ENCODE results near the gene RIIAD1. TPM values are rescaled to one million over a fixed set of nuclear protein-coding genes. Genes with fewer than 3 reads are reported as not detected.

Gene RIIAD1
- total and polyA plus RNA-seq, 2 experiments from 2014 or later = 1.2 TPM; not detected in 1

DNA sequence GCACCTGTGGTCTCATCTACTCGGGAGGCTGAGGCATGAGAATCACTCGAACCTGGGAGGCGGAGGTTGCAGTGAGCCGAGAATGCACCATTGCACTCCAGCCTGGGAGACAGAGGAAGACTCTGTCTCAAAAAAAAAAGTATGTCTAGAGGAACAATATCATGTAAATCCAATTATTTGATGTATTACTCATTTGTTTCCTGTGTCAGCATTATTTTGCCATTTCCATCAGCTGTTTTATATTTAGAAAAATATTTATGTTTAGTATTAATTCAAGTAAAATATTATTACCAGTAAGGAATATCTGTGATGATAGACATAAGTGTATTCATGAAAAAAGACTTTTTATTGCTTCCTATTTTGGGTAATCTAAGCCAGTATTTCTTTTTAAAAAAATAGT, 56.0 kb downstream of the RIIAD1 start:
- TF ChIP-seq EZH2 (IDR thresholded peaks at IDR 0.05; ENCODE audit: insufficient read depth, poor library complexity, severe bottlenecking) (no peak), EZH2phosphoT487 (IDR thresholded peaks at IDR 0.05; ENCODE audit: insufficient read depth, low read depth) (no peak)
- H3K9me3 ChIP-seq (ENCODE audit: low read depth) = no peaks in the 10 kb centered on the region
- no peaks in the 10 kb centered on the region for H4K20me1 ChIP-seq (ENCODE audit: insufficient read depth)
- H3K9ac ChIP-seq = no peak overlapping the region
- H3K27me3 ChIP-seq (replicated peaks; ENCODE audit: insufficient read depth) = no peaks in the 10 kb centered on the region
- no peak overlapping the region for H3K4me2 ChIP-seq (ENCODE audit: unreplicated experiment)
- WGBS, 2 experiments (ENCODE audit: low coverage in 1 of 2, low lambda C conversion rate in 2 of 2, missing lambda C conversion rate in 2 of 2) = 84 to 87% methylated on average over 4 of the region's 4 CpGs
- no peak overlapping the region for H3K27ac ChIP-seq
- in situ Hi-C loops (cut with MboI) = no loop called here
- DNase-seq = no peak
- H3K4me3 ChIP-seq = no peak overlapping the region
- H3K4me1 ChIP-seq (ENCODE audit: insufficient read depth) = no peaks in the 10 kb centered on the region
- H3K9me2 ChIP-seq (ENCODE audit: insufficient read depth) = no peaks in the 10 kb centered on the region; the same call in 1 of the 2 replicates
- no peaks in the 10 kb centered on the region for H3K36me3 ChIP-seq (ENCODE audit: low read depth)
- no peak overlapping the region for H2AFZ ChIP-seq
- no peaks in the 10 kb centered on the region for H3K79me2 ChIP-seq (ENCODE audit: insufficient read depth)
- no peaks in the 10 kb centered on the region for H3F3A ChIP-seq (ENCODE audit: insufficient read depth)

Small RNAs within 50 kb of the gene (small RNA-seq; reads per million reads assigned to genes)
- gene RNU6-662P (ENCODE audit: low read depth, low replicate concordance) = not detected

Other genes with a start within 250 kb of the RIIAD1 start
- gene CGN, start 210.1 kb upstream of the RIIAD1 start, total RNA-seq (2014; rRNA removed; shearing (Covaris generic)) = not detected in 2 replicates
- 0.06 TPM in 1 of 2 replicates, not detected in the other for gene CGN, start 210.1 kb upstream of the RIIAD1 start, polyA plus RNA-seq (2016; fragmentation: Nextera tagmentation; extraction: Ambion mirVana)
- gene TUFT1, start 181.2 kb upstream of the RIIAD1 start, total RNA-seq (2014; rRNA removed; shearing (Covaris generic)) = 11.5 and 20.3 TPM in 2 replicates
- 19.2 and 20.5 TPM in 2 replicates for gene TUFT1, start 181.2 kb upstream of the RIIAD1 start, polyA plus RNA-seq (2016; fragmentation: Nextera tagmentation; extraction: Ambion mirVana)
- 12.0 and 14.8 TPM in 2 replicates for gene SNX27, start 109.5 kb upstream of the RIIAD1 start, total RNA-seq (2014; rRNA removed; shearing (Covaris generic))
- 17.9 and 18.0 TPM in 2 replicates for gene SNX27, start 109.5 kb upstream of the RIIAD1 start, polyA plus RNA-seq (2016; fragmentation: Nextera tagmentation; extraction: Ambion mirVana)
- gene CELF3, start 4.7 kb upstream of the RIIAD1 start, total RNA-seq (2014; rRNA removed; shearing (Covaris generic)) = not detected in 2 replicates
- not detected in 2 replicates for gene CELF3, start 4.7 kb upstream of the RIIAD1 start, polyA plus RNA-seq (2016; fragmentation: Nextera tagmentation; extraction: Ambion mirVana)
- 62.1 and 70.2 TPM in 2 replicates for gene MRPL9, start 42.0 kb downstream of the RIIAD1 start, total RNA-seq (2014; rRNA removed; shearing (Covaris generic))
- gene MRPL9, start 42.0 kb downstream of the RIIAD1 start, polyA plus RNA-seq (2016; fragmentation: Nextera tagmentation; extraction: Ambion mirVana) = 71.7 and 74.9 TPM in 2 replicates
- gene TDRKH, start 69.0 kb downstream of the RIIAD1 start, total RNA-seq (2014; rRNA removed; shearing (Covaris generic)) = 0.38 and 3.6 TPM in 2 replicates
- 1.9 and 2.2 TPM in 2 replicates for gene TDRKH, start 69.0 kb downstream of the RIIAD1 start, polyA plus RNA-seq (2016; fragmentation: Nextera tagmentation; extraction: Ambion mirVana)
- not detected in 2 replicates for gene LINGO4, start 83.9 kb downstream of the RIIAD1 start, total RNA-seq (2014; rRNA removed; shearing (Covaris generic))
- not detected in 2 replicates for gene LINGO4, start 83.9 kb downstream of the RIIAD1 start, polyA plus RNA-seq (2016; fragmentation: Nextera tagmentation; extraction: Ambion mirVana)
- not detected in 2 replicates for gene RORC, start 110.3 kb downstream of the RIIAD1 start, total RNA-seq (2014; rRNA removed; shearing (Covaris generic))
- not detected in 2 replicates for gene RORC, start 110.3 kb downstream of the RIIAD1 start, polyA plus RNA-seq (2016; fragmentation: Nextera tagmentation; extraction: Ambion mirVana)
- 0.13 TPM in 1 of 2 replicates, not detected in the other for gene C2CD4D, start 118.3 kb downstream of the RIIAD1 start, total RNA-seq (2014; rRNA removed; shearing (Covaris generic))
- gene C2CD4D, start 118.3 kb downstream of the RIIAD1 start, polyA plus RNA-seq (2016; fragmentation: Nextera tagmentation; extraction: Ambion mirVana) = 0.14 and 0.16 TPM in 2 replicates
- gene THEM5, start 132.2 kb downstream of the RIIAD1 start, total RNA-seq (2014; rRNA removed; shearing (Covaris generic)) = not detected in 2 replicates
- not detected in 2 replicates for gene THEM5, start 132.2 kb downstream of the RIIAD1 start, polyA plus RNA-seq (2016; fragmentation: Nextera tagmentation; extraction: Ambion mirVana)
- 10.0 and 14.6 TPM in 2 replicates for gene THEM4, start 188.0 kb downstream of the RIIAD1 start, total RNA-seq (2014; rRNA removed; shearing (Covaris generic))
- gene THEM4, start 188.0 kb downstream of the RIIAD1 start, polyA plus RNA-seq (2016; fragmentation: Nextera tagmentation; extraction: Ambion mirVana) = 17.9 and 19.0 TPM in 2 replicates